Spleen (tissue), 7 donors: ENCODE results near the gene CA11.

Experiments
- POLR2A ChIP-seq, 3 donors: fragments of 450-650 bp; IDR thresholded peaks; one replicate each; pipeline ENCODE4 v1.5.1; 2017; ENCODE audit warnings: antibody characterized with exemption in 3 of 3, mild to moderate bottlenecking in 1 of 3
- TF ChIP-seq, protein P1 (sequence below), 11 experiments: fragments of 200-600 bp in 7 of 11; fragments of 450-650 bp in 4 of 11; sonication (generic) in 4 of 11; IDR thresholded peaks in 8 of 11; conservative IDR thresholded peaks in 3 of 11; 1 replicate in 7 of 11; 2 replicates in 4 of 11; pipeline versions ENCODE4 v1.4.0 to v1.8.0; 2016 to 2021; ENCODE audit warnings: antibody characterized with exemption in 11 of 11, inconsistent platforms in 4 of 11, mild to moderate bottlenecking in 1 of 11
- donor health status: DM: no; HTN: no; CAD: no; lungs with moderate emphysema.
- donor health status: DM: no; HTN: no; CAD: no.
- donor health status: DM: no; HTN: no; CAD: no.

GRCh38 chr19:48656840-48657474 is 11.0 kb upstream of the CA11 start:
- TF ChIP-seq, protein P1, sequence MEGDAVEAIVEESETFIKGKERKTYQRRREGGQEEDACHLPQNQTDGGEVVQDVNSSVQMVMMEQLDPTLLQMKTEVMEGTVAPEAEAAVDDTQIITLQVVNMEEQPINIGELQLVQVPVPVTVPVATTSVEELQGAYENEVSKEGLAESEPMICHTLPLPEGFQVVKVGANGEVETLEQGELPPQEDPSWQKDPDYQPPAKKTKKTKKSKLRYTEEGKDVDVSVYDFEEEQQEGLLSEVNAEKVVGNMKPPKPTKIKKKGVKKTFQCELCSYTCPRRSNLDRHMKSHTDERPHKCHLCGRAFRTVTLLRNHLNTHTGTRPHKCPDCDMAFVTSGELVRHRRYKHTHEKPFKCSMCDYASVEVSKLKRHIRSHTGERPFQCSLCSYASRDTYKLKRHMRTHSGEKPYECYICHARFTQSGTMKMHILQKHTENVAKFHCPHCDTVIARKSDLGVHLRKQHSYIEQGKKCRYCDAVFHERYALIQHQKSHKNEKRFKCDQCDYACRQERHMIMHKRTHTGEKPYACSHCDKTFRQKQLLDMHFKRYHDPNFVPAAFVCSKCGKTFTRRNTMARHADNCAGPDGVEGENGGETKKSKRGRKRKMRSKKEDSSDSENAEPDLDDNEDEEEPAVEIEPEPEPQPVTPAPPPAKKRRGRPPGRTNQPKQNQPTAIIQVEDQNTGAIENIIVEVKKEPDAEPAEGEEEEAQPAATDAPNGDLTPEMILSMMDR (IDR thresholded peaks at IDR 0.05 in 8 of 11, conservative IDR thresholded peaks at IDR 0.05 in 3 of 11): no peak
- no peak for TF ChIP-seq POLR2A (IDR thresholded peaks at IDR 0.05)
